Measurements from ENCODE around the gene ABLIM2.

DNA sequence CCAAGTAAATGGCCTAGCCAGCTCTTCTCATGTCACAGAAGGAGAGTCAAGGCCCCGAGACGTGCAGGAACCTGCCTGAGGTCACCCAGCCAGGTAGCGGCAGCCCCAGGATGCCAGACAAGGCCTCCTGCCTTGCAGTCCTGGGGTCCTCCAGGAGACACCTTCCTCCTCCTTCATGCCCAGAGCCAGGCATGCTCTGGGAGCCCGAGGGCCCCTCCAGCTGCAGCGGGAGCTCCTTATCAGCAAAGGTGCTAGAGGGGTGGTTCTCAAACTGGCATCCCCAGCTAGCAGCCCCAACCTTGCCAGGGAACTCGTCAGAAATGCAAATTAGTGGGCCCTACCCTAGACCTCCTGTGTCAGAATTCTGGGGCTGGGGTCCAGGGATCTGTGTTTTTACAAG is 162.7 kb downstream of the ABLIM2 start:
- TF ChIP-seq, protein P1, sequence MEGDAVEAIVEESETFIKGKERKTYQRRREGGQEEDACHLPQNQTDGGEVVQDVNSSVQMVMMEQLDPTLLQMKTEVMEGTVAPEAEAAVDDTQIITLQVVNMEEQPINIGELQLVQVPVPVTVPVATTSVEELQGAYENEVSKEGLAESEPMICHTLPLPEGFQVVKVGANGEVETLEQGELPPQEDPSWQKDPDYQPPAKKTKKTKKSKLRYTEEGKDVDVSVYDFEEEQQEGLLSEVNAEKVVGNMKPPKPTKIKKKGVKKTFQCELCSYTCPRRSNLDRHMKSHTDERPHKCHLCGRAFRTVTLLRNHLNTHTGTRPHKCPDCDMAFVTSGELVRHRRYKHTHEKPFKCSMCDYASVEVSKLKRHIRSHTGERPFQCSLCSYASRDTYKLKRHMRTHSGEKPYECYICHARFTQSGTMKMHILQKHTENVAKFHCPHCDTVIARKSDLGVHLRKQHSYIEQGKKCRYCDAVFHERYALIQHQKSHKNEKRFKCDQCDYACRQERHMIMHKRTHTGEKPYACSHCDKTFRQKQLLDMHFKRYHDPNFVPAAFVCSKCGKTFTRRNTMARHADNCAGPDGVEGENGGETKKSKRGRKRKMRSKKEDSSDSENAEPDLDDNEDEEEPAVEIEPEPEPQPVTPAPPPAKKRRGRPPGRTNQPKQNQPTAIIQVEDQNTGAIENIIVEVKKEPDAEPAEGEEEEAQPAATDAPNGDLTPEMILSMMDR (conservative IDR thresholded peaks at IDR 0.05 in 1 of 2, IDR thresholded peaks at IDR 0.05 in 1 of 2; ENCODE audit: extremely low read depth in 1 of 2, insufficient read depth in 1 of 2, low read depth in 1 of 2, low read length in 2 of 2): no peak
- TF ChIP-seq EZH2 (IDR thresholded peaks at IDR 0.05; ENCODE audit: borderline replicate concordance, low read length): no peak

Data from mammary epithelial cell (primary cell).